Ishikawa (cell line): ENCODE measurements around the gene KIF26B.

Source experiments
- RAD21 ChIP-seq: IDR thresholded peaks from 2 replicates; pipeline ENCODE4 v1.6.1; 2012; ENCODE audit warnings: low read depth
- TCF12 ChIP-seq: IDR thresholded peaks from 2 replicates; pipeline ENCODE4 v1.6.1; 2012; ENCODE audit warnings: low read depth
- TF ChIP-seq, protein P1 (sequence below): IDR thresholded peaks from 2 replicates; pipeline ENCODE4 v1.6.1; 2012

DNA sequence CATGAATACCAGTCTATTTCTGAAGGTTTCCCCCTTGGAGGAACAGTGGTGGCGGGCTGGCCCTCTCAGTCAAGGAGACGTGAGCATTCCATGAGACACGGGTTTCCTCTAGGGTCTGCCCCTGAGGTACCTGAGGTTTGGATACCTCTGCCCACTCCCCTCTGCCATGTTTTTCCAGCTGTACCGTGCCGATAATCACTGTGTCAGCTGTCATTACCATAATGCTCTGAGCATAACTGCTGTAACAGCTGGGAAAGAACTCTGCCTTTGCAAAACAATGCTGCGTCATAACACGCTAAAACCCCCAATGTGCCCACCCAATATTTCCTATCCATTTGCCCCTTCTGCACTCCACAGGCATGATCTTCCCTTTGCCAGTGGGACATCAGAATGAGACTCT lies 425.1 kb downstream of the KIF26B start:
- TF ChIP-seq TCF12 (no peak), RAD21 (no peak)
- TF ChIP-seq, protein P1, sequence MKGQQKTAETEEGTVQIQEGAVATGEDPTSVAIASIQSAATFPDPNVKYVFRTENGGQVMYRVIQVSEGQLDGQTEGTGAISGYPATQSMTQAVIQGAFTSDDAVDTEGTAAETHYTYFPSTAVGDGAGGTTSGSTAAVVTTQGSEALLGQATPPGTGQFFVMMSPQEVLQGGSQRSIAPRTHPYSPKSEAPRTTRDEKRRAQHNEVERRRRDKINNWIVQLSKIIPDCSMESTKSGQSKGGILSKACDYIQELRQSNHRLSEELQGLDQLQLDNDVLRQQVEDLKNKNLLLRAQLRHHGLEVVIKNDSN: no peak
